Loucy (cell line): Measurements from ENCODE around the gene ST3GAL5.

Source experiments
- EZH2phosphoT487 ChIP-seq: fragments of 200-600 bp; IDR thresholded peaks from 2 replicates; pipeline ENCODE4 v1.6.1; 2018; ENCODE audit warnings: antibody characterized with exemption, mild to moderate bottlenecking, moderate library complexity, borderline replicate concordance
- TF ChIP-seq, protein P1 (sequence below): fragments of 200-600 bp; sonication (generic); conservative IDR thresholded peaks from 2 replicates; pipeline ENCODE4 v1.5.1; 2014; ENCODE audit warnings: mild to moderate bottlenecking, antibody characterized with exemption, low read length

DNA sequence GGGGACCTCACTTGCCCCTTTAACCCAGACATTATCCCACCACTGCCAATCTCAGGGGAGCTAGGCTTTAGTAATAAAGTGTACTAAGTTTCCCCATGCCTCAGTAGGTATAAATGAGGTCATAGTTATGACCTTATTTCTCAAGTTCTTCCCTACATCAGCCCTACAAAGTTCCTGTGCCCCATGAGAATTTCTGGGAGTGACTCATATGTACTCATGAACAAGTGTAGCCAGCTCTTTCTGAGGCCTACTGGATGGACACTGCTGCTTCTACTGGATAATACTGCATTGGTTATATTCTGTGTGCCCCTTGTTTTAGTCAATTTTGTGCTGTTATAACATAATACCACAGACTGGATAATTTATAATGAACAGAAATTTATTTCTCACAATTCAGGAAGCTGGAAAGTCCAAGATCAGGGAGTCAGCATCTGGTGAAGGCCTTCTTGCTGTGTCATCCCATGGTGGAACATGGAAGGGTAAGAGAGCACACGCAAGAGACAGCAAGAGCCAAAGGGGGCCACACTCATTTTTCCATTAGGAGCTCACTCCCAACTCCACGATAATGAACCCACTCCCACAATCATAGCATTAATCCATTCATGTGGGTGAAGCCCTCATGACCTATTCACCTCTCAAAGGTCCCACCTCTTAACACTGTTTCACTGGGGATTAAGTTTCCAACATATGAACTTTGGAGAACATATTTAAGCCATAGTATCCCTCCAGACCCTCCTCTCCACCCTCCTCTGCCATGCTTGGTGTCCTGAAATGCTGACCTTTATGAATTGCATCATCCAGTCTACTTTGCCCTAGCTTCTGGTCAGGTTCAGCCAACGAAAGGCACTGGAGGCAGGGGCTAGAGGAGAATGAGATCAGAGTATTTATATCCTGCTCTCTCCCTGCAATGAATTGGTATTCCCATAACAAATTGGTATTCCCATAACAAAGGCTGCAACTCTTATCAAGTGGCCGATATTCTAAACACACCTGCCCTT, 25.4 kb upstream of the ST3GAL5 start:
- TF ChIP-seq, protein P1, sequence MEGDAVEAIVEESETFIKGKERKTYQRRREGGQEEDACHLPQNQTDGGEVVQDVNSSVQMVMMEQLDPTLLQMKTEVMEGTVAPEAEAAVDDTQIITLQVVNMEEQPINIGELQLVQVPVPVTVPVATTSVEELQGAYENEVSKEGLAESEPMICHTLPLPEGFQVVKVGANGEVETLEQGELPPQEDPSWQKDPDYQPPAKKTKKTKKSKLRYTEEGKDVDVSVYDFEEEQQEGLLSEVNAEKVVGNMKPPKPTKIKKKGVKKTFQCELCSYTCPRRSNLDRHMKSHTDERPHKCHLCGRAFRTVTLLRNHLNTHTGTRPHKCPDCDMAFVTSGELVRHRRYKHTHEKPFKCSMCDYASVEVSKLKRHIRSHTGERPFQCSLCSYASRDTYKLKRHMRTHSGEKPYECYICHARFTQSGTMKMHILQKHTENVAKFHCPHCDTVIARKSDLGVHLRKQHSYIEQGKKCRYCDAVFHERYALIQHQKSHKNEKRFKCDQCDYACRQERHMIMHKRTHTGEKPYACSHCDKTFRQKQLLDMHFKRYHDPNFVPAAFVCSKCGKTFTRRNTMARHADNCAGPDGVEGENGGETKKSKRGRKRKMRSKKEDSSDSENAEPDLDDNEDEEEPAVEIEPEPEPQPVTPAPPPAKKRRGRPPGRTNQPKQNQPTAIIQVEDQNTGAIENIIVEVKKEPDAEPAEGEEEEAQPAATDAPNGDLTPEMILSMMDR, result no peak
- no peak for TF ChIP-seq EZH2phosphoT487
